Anterior cingulate cortex (tissue), 58 donors: ENCODE measurements around the gene DDX23.
"Not testable (repeated sequence)": the region's sequence is repeated elsewhere in the genome, so short reads cannot be mapped to it uniquely, and the experiment has no call there.

Experiments used
- DNase-seq, 58 donors: peaks; one replicate each; lab custom pipeline; 2025; lab: John Stamatoyannopoulos, UW

DDX23 gene

DNA sequence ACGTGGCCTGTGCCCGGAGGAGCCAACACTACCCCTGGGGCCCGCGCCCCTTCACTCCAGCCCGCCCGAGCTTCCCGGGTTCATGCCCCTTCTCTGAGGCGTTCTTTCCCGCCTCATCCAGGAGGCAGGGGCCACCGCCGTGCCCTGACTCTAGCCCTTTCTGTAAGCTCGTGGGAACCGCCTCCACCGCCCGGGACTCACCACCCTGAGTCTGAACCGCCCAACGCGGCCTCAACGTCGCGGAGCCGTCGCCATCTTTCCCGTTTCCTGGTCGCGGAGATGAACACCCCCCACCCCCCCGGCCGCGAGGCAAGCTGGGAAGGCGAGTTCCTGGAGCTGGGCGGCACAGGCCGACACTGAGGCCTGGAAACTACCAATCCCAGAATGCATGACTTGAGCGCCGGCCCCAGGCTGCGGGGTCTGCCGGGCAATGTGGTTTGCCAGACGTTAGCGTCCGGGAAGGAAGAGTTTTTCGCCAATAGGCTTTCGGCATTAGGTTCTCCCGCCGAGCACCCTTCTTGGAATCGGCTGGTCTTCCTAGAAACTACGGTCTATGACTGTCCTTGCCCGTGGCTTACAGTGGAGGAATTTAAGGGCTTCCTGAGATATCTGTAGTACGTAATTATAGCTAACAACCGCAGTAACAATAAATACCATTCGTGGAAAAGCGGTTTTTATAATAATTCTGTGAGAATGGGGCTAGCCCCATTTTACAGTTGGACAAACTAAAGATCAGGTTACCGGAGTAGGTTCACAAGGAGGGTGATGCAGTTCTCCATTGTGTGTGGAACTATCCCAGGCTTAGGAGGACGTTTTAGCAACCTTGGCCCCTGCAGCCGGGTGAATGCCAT is at the start of gene DDX23:
TSS of gene DDX23 (minus strand) at position 281 of the 851 bp plus-strand sequence. CDS start 6,381 bp downstream, outside the sequence.
- peak; percentile 45 to 98 (median 93) for DNase-seq

DNA sequence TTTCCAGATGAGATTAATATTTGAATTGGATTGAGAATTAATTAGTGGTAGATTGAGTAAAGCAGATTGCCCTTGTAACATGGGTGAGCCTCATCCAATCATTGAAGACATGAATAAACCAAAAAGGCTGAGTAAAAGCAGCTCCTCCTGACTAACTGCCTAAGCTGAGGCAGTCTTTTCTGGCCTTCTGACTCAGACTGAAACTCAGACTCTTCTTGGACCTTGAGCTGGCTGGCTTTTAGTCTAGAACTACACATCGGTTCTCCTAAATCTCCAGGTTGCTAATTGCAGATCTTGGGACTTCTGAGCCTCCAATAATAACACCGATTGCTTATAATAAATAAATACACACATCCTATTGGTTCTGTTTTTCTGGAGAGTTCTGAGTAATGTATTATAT is 49.3 kb upstream of the DDX23 start:
- no peak for DNase-seq

DNA sequence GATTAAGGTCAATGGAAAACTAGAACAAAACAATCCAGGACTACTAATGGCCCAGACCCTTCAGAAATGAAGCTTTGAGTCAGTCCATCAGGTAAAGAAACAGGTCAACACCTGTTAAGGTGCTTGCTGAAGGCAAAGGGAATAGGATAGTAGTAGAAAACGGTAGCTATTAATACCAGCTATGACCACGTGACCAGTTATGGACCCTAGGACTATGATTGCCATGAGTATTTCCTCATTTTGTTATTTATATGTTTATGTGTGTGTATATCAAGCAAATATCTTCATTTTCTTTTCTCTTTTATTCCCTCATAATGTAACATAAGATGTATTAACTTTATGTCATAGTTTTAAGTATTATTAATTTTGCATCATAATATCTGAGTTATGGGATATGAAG is 47.7 kb upstream of the DDX23 start:
- no peak for DNase-seq

DNA sequence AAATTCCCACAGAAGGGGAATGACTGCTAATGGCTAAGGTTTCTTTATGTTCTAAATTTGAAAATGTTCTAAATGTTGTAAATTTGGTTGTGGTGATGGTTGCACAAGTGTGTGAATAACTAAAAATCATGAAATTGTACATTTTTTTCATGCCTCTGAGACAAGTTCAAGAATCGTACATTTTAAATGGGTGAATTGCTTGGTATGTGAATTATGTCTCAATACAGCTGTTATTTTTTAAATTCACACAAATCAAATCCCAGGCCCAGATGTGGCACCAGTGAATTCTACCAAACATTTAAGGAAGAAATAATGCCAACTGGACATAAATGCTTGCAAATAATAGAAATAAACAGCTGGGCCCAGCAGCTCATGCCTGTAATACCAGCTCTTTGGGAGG is 42.3 kb upstream of the DDX23 start:
- DNase-seq: no peak

DNA sequence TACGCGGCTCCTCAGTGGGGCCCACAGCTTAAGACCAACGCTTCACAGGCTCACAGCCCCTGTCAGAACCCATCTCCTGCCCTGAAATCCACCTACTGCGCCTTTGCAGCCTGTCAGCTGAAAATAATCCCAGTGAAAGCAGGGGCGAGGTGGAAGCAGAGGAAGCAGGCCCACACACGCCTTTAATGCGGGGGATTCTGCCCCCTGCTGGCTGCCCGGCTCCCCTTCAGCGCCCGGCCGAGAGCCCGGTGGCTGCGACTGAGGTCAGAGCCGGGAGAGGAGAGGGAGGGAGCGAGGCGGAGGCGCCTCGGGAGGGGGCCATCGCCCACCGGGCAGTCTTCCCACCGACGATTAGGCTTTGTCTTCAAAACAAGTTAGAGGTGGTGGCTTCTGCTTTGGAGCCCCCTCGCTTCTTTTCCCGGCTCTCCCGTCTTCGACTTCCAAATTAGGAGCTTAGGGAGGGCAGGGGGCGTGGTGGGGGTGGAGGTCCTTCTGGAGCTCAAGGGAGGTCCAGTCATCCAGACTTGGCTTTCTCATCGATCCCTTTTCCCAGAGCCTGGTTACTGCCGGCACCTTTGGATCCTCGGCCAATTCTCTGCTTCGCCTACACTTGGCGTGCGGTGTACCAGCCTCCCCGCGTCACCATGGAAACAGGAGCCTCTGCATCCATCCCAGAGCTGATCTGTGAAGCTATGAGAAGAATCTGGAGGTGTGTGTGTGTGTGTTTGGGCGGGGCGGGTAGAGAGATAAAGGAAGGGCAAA is 38.9 kb upstream of the DDX23 start:
- DNase-seq: peak; percentile 34 to 90 (median 74)

DNA sequence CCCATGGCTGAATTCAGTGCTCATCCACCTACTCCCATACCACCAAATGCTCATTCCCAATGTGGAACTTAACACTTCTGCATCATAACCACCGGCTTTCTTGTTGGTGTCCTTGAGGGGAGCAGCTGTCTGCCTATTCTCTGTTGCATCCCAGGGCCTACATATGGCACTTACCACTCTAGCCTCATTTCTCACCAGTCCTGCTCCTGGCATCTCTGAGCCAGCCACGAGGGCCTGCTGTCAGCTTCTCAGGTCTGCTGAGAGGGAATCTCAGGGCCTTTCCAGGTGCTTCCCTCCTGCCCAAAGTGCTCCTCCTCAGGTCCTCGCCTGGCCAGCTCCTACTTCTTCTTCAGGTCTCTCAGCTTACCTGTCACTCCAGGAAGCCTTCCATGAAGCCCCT is 37.7 kb upstream of the DDX23 start:
- peak in 15 of 58 donors; percentile 5 to 71 (median 14) for DNase-seq

DNA sequence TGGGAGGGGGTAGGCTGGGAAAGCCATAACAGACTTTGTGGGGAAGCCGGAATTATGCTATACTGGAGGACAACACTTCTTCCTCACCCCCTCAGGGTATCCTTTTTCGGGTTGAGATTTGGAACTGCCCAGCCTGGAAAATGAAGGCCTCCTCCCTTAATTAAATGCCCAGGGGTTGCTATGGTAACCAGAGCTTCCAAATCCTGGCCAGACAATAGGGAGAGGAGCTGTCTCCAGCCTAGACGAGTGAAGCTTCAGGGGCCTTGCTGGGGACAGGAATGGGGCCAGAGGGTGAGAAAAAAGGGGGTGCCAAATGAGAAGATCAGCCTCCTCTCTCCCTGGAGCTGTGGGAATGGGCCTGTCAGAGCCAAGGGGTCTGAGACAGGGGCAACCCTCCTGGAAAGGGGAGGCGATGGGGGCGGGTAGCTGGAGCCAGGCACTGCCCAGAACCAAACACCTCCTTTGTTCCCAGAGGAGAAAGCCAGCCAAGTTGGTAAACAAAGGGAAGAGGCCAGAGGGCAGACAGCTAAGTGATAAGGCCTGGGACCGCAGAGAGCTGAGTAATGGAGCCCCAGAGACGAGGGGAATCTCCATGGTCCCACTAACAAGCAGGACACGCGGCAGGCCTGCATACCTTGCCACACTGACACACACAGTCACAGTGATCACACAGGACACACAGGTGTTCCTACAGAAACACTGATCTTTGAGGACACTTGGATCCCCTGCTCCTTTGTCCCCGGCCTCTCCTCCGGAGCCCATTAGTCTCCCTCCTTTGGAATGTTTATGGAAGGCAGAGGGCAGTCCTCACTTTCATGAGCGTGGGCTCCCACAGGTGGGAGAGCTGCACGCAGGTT is 31.6 kb upstream of the DDX23 start:
- peak in 14 of 58 donors; percentile 10 to 57 (median 22) for DNase-seq

DNA sequence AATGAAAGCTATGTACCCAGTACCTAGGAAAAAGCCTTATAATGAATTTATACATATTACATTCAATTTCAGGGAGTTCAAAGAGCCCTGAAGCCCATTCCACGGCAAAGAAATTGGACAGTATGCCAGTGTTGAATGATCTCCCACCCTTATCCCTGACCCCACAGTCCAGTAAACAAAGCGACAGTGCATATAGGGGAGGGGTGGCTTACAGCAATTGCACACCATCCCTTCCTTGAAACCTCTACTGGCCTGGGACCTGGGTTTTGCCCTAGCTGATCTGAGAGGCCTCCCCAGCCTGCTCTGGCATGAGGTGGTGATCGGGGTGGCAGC is 31.0 kb upstream of the DDX23 start:
- no peak for DNase-seq

DNA sequence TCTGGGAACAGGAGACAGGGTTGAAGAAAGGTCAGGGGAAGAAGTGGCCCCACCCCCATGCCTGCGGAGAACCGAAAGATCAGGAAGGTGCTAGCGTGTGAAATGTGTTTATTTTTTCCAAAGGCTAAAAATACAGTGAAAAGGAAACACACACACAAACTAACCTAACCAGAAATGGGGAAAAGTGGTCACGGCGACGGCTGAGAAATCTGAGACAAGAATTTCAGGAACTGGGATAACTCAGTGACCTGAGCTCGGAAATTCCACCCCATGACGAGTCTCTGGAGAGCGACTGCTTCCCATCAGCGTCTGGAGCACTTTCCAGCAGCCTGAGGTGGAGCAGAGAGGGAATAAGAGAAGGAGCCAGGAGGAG is 30.3 kb upstream of the DDX23 start:
- DNase-seq: no peak

DNA sequence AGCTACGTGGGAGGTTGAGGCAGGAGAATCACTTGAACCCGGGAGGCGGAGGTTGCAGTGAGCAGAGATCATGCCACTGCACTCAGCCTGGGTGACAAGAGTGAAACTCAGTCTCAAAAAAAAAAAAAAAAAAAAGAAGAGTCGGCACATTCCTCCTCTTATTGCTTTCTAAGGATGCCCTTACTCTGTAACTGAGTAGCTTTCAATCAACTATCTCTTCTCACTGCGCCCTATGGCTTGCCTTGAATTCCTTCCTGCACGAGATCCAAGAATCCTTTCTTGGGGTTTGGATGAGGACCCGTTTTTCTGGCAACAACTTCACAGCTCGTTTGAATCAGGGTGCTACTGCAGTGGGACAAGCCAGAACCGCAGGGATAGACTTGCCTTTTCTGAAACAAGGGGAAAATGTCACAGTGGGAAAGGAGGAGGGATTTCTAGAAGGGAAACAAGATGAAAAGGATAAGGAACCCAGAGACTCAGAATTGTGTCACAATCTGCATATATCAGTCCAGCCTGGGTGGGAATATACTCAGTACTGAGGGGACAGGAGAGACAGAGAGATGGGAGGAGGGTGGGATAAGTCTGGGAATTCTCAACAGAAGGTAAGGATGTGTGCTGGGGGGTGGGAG is 29.8 kb upstream of the DDX23 start:
- DNase-seq: no peak

DNA sequence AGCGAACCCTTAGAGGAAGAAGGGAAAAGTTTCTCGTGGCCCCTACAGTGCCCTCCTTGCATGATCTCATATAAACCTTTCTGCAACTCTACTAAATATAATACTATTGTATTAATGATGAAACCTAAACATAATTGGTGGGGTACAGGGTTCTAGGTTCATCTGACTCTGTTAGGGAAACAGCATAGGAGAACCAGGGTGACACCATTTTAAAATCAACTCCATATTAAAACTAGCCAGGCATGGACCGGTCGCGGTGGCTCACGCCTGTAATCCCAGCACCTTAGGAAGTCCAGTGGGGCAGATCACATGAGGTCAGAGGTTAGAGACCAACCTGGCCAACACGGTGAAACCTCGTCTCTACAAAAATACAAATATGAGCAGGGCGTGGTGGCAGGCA is 28.7 kb upstream of the DDX23 start:
- no peak for DNase-seq

DNA sequence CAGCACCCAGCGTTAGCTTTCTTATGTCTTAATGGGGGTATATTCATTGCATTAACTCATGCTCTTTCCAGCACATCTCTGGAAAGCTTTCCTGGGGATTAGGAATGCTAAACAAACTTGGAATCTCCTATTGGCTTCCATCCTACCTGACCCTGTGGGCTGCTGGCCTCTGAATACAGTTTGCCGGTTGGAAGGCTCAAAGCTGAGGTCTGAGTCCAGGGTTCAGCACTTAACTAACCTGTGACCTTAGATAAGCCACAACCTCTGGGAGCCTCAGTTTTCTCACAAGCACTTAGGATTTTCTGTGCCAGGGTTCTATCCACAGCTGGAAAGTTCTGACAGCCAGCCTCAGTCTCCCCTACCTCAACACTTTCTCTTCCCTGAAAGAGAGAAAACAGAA is 26.6 kb upstream of the DDX23 start:
- no peak for DNase-seq

DNA sequence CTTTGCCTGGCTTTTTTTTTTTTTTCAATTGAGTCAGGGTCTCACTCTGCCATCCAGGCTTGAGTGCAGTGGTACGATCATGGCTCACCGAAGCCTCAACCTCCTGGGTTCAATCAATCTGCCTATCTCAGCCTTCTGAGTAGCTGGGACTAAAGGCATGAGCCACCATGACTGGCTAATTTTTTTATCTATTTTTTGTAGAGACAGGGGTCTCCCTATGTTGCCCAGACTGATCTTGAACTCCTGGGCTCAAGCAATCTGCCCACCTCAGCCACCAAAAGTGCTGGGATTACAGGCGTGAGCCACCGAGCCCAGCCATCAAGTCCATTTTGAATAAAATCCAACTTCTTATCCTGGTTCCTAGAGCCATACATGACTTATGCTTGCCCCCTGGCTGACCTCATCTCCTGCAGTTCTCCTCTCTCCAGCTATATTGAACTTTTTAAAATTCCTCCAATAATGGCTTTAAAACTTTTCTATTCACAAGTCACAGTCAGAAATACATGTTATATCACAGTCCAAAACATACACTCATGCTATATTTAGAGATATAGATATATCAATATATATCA is 24.1 kb upstream of the DDX23 start:
- no peak for DNase-seq

DNA sequence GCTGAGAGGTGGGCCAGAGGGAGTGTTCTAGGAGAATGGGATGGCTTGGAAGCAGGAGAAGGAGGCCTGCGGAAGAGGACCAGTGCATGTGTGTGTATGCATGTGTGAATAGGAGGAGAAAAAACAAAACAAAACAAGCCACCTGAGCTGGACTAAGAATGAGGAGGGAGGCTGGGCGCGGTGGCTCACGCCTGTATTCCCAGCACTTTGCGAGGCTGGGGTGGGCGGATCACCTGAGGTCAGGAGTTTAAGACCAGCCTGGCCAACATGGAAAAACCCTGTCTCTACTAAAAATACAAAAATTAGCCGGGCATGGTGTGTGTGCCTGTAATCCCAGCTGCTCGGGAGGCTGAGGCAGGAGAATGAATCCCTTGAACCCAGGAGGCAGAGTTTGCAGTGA is 21.6 kb upstream of the DDX23 start:
- not testable (repeated sequence) for DNase-seq

DNA sequence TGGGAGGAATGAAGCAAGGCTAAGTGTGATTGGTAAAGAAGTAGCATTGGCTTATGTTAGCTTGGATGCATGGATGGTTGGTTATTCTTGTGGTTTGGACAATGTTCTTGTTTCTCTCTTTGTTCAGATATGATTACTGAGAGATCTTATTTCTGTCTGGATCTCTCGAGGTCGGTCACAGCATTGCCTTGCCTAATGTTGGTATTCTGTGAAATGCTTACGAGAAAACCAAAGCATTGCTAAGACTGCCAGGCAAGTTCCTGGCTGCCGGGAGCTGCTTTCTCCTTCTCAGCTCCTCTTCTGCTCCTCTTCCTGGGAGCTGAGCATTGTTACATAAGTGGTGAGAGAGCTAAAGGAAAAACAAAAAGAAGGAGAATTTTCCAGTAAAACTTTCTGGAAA is 21.1 kb upstream of the DDX23 start:
- peak in 8 of 58 donors; percentile 11 to 33 (median 17) for DNase-seq

DNA sequence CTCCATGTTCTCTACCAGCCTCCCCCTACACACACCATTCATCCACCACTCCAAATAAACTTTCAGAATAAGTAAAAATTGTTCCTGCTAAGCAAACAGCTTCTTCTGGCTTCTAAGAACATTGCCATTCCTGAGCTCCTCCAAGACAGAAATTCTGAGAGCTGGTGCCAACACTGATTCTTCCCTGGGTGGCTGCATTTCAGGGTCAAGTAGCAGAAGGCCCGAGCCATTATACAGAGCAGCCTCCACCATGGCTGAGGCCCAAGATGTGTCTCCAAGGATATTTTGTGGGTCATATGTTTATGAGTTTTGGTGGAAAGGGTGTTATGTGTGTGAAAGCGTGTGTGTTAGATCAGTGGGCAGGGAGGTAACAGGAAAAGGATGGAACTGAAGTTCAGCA is 17.2 kb upstream of the DDX23 start:
- DNase-seq: peak in 2 of 58 donors; percentile 8 to 9

DNA sequence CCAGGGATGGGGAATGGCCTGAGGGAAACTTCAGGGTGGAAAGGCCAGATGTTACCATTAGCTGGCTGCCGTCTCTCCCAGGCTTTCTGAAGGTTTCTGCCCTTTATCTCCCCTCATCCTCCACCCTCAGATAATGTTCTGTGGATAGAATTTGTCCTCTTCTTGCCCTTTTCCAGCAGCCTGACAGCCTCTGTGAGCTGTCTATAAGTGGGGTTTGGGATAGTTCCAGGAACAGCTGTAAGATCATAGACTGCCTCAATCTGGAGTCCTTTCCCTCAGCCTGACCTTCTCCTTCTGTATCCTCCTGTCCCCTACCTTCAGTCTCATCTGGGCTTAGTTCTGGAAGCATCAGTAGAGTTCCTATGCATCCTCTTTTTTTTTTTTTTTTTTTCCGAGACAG is 16.5 kb upstream of the DDX23 start:
- no peak for DNase-seq

DNA sequence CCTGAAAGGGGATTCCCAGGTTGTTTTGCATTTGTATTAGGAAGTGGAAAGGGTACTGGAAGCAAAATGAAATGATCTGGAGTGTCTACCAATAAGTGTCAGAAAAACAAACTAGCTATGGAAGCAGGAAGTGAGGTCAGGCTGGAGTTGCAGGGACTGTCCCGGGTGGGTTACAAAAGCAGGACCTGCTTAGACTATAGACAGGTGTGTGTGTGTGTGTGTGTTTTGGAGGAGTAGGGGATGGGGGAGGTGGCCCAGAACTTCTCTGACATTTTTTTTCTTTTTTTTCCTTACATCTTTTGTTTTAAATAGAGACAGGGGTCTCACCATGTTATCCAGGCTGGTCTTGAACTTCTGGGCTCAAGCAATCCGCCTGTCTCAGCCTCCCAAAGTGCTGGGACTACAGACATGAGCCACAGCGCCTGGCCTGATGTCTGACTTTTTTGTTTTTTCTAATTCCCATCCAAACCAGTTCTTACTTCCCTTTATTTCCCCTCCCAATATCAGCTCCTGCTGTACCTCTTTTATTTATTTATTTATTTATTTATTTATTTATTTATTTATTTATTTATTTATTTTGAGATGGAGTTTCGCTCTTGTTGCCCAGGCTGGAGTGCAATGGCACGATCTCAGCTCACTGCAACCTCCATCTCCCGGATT is 14.2 kb upstream of the DDX23 start:
- no peak for DNase-seq

DNA sequence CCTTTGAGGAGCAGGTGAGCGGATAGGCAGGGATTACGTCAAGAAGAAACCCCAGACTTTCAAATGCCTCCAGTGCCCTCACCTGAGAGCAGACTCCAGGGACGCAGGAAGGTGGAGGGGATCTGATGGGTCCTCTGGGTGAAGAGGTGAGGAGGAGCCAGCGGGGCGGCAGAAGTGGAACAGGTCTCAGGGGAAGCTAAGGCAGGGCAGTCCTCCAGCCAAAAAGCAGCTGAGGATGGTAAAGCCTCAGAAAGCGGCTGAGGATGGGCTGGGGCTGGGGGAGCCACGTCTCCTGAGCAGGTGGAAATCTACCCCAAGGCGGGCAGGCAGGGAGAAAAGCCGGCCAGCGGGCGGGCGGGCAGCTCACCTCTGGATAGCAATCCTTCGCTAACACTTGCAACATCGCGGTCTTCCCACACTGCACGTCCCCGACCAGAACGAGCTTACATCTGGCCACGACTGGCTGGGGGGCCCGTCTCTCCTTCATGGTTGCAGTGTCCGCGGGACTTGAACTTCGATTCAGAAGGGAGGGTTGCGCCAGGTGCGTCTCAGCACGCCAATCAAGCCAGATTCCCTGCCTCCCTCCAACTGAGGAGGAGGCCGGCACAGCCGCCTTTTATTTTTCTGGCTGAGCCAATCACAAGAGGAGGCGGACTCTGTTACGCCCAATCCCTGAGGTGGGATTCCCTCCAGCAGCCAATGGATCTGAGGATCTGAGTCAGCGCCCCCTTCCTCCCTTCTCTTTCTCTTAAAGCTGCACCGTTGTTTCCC is 13.5 kb upstream of the DDX23 start, which contains the start of gene RND1:
TSS of gene RND1 (minus strand) at position 590 of the 771 bp plus-strand sequence. CDS start at position 487, 103 bp downstream.
- DNase-seq: peak; percentile 40 to 96 (median 89)
